GM21360 (cell line): ENCODE results near the gene GPR39.
"Not testable (repeated sequence)": the region's sequence is repeated elsewhere in the genome, so short reads cannot be mapped to it uniquely, and the experiment has no call there.

Experiments used
- ATAC-seq: cut with Tn5 transposase; IDR thresholded peaks from one replicate; pipeline ENCODE4 v1.9.1; 2021; ENCODE audit warnings: mild to moderate bottlenecking, moderate library complexity; ENCODE audit not compliant: unreplicated experiment

GPR39 gene

DNA sequence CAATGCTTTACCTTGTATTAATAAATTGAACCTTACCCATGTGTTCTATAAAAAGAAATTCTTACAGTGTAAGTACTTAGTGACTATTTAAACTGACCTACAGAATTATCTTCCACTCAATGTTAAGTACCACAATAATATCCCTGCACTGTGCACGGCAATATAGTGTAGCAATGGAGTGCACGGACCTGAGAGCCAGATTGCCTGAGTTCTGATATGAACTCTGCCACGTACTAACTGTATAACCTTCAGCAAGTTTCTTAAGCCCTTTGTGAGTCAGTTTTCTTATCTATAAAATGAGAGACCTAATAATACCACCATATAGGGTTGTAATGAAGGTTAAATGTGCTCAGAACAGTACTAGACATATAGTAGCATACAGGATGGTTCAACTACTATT is 66.2 kb downstream of the GPR39 start:
- no peak for ATAC-seq

DNA sequence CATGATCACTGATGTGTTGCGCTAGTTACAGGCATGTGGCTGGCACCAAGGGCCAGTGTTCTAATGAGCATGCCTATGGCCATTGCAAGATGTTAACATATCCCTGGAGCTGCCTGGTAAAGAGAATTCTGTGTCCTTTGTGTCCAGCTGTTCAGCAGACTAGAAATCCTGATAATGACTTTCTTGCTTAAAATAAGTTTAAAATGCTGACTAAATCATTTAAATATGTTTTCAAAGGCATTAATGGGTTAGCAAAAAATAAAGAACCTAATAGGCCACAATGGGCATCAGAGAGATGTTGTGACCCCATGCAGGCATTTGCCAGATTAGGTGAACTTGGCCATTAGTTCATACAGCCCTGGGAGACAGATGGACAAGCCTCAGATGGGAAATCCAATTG is 67.5 kb downstream of the GPR39 start:
- ATAC-seq = no peak

DNA sequence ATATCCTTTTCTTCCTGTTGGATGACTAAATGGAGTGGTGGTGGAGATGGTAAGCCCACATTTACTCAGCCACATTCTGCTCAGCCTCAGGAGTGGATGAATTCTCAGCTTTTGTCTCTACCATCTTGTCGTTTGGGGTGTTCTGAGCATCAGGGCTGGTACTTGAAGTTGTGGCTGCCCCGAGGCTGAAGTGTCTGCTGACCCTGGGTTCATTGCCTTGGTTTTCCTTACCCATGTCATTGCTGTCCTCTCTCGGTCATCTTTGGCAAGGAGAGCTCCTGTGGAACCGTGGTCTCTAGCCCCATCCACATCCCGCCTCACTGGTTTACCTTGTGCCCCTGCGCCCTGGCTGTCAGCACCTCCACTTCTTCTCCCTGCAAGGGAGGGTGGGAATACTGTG is 71.9 kb downstream of the GPR39 start:
- ATAC-seq = no peak

DNA sequence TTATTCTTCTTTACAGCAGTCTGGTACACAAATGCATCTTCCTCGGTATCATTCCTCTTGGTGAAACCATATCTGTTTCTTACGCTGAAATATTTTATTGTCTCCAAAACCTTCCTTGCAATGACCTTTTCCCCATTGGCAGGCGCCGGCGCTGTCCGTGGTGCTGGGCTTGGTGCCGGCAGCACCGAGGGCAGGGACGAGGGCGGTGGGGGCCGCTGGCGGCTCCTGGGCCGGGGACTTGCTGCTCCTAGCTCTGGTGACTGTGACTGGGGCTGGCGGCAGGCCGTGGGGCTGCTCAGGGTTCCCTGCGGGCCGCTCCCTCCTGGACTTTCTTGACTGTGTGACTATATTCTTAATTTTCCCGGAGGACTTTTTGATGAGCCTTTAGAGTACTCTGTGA is 72.5 kb downstream of the GPR39 start:
- ATAC-seq = no peak

DNA sequence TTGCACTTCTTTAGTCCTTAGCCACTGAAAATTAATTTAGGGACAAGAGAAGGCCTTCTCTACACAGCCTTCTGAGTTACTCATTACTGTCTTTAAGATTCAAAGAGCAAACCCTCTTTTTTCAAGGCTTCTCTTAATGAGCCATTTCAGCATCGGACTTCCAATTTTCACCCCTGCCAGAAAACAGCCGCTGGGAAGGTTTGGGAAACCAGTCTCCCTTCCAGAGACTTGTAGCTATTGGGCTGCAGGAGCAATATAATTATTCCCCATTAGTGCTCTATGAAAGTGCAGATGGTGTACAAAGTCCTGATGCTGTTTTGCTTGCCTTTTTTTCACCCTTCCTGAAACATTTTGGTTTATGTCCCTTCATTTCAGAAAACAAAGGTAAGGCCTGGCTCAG is 79.3 kb downstream of the GPR39 start:
- no peak for ATAC-seq

DNA sequence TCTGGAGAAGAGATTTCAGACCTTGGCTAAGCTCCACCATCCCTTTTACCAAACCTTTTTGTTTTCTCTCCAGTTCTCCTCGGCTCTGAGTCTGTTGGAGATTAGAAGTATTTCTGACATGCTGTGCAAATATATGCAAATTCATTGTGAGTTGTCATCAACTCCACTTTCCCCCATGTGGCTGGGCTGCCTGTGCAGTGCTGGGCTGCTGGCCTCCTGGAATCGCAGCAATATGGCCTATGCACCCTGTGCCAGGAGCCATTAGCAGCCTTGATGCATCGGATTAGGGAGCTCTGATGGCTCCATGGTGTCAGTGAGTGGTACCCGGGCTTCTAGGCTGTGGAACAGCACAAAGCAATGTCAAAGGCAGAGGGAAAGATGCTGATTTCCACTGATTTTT is 80.0 kb downstream of the GPR39 start:
- ATAC-seq = no peak

DNA sequence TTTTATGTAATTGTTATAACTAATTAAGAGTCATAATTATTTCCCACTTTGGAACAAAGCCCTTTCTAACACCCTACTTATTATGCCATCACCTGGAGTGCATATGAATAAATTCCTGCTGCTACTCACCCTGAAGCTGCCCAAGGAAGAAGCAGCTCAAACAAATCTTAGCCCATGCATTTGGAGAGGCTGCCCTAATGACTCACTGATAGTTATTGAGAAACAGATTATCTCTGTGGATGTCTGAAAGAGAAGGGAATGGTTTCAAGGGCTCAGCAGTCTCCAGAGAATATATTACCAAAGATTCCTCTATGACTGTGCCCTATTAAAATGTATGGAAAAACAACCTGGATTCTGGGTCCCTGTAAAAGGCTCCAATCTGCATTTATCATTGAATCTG is 81.0 kb downstream of the GPR39 start:
- no peak for ATAC-seq

DNA sequence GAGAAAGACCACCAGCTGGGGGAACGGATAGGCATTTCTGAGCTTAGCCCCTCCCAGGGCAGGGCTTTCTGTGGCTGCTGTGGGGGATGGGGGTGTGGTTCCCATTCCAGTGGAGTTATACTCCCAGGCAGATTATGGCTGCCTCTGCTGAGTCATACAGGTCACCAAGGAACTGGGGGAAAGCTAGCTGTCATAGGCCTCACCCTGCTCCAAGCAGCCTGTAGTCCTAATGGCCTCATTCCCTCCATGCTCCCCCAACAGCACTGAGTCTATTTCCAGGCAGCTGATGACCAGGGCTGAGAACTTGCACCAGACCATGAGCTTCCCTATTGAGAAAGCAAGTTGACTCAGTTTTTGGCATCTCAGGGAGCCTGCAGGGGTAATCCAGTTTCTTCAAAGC is 87.1 kb downstream of the GPR39 start:
- ATAC-seq = no peak

DNA sequence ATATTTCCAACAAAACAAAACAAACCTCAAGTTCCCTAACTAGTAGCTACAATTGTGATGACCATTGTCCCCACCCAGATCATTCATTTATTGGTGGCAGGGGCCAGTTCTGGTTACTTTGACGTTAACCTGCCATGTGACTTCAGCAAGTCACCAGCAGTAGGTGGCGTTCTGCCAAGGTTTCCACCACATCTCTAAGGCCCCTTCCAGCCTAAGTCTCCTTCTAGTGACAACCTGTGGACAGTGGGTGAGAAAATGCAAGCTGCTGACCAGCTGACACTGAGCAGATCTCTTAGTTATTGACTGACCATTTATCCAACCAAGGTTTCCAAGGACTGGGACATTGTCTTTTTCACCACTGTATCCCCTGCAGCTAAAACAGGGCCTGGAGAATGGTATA is 98.4 kb downstream of the GPR39 start:
- no peak for ATAC-seq

DNA sequence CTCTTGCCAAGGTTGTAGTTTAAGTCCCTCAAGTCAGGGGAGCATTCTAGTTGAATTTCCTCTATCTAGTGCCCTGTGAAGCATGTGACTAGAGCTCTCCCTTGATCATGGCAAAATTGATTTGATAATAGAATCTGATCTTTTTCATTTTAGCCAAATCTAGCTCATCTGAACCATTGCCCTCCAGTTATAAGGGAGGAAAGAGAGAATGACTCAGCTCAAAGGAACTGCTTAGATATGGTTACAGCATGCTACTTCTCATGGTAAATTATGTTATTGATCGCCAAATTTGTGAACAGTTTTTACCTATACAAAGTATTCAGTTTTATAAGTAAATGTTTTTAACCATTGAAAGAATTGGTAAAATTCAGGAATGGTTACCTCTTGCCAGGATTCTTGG is 100.8 kb downstream of the GPR39 start:
- ATAC-seq = no peak

DNA sequence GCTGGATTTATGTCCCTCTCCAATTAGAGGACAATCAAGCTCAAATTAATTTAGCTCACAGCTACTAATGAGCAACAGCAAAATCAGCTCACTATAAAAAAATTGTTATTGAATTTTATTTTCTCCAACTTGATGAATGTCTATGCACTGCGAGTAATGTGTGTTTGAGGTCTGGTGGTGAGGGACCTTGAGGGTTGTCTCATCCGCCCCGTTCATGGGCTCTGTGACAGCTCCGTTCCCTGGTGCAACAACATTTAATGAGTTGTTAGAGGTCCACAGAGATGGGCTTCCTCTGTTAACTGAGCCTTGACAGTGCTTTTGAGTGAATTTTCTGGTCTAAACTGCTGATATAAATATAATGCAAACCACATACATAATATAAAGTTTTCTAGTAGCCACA is 101.7 kb downstream of the GPR39 start:
- no peak for ATAC-seq

DNA sequence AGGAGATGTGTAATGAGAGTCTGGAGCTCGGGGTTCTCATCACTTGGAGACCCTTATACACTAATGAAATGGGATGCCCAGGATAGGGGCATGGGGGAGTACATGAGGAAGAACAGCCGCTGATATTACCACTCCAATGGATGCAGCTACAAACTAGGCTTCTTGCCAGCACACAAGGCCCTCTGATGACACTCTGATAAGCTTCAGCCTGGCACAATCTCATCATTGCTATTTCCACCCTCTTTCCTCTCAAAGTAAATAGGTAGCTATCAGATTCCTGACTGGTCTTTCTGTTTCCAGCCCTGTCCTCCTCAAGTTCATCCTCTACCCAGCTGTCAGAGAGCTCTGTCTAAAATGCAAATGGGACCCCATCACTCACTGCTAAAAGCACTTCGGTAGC is 103.0 kb downstream of the GPR39 start:
- no peak for ATAC-seq

DNA sequence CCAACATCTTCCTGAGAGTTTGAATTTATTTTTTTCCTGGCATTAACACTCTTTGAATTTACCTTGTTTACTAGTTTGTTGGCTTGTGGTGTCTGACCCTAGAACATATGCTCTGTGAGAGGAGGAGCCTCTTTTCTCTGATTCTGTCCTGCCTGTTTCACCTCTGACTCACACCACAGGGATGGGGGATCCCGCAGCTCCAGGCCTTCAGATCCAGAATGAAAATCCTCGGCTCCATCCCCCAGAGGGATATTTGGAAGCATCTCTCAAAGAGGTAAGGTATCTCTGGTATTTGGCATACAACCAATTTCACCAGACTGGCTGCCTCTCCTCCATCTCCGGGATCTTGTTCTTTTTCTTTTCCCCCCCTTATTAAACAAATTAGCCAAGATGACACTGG is 104.7 kb downstream of the GPR39 start:
- ATAC-seq = no peak

DNA sequence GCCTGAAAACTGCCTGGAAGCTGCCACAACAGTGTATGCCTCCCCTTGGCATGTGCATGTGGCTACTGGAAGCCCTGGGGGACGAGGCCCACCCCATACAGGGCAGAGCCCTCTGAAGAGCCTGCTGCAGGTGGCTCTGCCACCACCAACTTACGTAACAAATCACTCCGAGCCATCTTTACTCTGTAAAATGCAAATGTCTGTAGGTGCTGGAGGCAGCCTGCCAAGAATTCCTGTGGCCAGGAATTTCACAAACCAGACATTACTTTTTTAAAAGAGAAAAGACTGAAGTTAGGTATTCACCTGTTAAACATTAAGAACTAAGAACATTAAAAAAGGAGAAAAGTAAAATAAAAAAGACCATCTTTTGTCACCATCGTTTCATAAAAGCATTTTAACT is 106.3 kb downstream of the GPR39 start:
- ATAC-seq = no peak

DNA sequence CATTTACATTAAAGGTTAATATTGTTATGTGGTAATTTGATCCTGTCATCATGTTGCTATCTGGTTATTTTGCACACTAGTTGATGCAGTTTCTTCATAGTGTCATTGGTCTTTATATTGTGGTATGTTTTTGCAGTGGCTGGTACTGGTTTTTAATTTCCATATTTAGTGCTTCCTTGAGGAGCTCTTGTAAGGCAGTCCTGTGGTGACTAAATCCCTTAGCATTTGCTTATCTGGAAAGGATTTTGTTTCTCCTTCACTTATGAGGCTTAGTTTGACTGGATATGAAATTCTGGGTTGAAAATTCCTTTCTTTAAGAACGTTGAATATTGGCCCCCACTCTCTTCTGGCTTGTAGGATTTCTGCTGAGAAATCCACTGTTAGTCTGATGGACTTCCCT is 120.5 kb downstream of the GPR39 start:
- ATAC-seq = not testable (repeated sequence)

DNA sequence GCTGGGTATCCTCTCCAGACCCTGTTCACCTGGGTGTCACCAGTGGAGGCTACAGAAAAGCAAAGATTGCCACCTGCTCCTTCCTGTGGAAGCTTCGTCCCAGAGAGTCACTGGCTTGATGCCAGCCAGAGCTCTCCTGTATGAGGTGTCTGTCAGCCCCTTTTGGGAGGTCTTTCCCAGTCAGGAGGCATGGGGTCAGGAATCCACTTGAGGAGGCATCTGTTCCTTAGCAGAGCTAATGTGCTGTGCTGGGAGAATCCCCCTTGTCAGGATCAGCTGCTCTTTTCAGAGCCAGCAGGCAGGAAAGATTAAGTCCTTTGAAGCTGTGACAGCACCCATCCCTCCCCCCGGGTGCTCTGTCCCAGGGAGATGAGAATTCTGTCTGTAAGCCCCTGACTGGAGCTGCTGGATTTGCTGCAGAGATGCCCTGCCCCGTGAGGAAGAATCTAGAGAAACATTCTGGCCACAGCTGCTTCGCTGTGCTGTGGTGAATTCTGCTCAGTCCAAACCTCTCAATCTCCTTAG is 121.8 kb downstream of the GPR39 start:
- ATAC-seq = no peak

DNA sequence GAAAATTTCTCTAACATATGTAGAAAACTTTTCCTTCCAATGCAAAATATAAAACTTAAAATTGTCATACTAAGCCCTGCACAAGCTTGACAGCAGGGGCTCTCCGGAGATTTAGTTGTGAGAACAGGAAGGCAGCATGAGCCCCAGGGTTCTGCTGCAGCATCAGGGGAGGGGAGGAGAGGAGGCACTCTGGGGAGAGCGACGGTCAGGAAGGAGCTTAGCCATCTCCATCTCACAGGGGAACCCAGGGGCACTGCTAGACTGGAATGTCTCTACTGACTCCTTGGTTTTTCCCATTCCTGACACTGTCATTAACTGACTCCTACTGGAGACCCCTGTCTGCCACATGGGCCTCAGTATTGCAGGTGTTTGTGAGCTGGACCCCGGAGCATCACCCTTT is 123.6 kb downstream of the GPR39 start:
- ATAC-seq = no peak

DNA sequence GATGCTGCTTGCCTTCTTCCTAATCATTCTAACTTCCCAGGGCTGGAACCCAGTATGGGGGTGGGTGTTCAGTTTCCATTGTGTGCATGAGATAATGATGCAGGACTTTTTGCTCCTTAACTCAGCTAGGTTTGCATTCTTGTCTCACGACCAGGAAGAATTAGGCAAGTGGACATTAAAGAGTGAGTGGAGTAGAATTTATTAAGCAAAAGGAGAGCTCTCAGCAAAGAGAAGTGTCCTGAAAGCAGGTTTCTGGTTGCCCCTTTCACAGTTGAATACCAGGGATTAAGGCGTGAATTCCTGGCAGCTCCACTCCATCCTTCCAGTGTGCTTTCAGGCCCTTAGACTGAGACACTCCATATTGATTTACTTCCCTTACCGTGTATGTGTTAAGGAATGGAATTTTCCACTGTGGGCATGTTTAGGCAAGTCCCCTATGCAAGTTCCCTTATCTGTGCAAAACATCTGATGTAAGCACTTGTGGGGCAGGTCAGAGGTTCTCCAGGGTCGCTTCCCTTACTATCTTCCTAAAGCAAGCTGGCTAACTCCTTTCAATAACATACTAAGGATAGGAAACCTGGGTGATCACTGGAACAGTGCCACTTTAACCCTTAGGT is 126.5 kb downstream of the GPR39 start:
- no peak for ATAC-seq

DNA sequence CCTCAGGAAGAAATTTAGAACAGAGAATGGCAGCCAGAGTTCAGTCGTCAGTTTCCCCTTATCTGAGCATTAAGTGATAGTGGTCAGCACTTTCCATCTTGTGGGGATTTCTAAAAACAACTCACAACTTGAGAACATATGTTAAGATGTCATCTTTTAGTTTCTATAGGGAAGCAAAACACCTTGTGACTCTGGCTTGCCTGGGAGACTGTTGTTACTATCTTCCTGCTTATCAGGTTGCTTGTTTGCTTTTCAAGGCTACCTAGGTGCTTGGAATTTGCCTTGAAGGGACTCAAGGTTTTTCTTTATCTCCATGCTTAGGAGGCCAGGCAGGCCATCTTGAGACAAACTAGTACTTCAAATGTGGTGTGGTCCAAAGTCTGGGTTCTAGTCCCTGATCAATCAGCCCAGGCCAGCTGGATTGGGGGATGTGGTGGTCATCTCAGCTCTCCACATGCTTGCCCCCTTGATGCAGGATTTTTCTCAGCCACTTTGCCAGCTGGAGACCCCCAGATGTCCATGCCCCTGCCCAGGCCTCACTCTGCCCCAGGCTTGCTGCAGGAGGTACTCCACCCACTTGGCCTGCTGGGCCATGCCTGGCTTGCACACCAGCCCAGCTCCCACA is 127.5 kb downstream of the GPR39 start:
- ATAC-seq = no peak

DNA sequence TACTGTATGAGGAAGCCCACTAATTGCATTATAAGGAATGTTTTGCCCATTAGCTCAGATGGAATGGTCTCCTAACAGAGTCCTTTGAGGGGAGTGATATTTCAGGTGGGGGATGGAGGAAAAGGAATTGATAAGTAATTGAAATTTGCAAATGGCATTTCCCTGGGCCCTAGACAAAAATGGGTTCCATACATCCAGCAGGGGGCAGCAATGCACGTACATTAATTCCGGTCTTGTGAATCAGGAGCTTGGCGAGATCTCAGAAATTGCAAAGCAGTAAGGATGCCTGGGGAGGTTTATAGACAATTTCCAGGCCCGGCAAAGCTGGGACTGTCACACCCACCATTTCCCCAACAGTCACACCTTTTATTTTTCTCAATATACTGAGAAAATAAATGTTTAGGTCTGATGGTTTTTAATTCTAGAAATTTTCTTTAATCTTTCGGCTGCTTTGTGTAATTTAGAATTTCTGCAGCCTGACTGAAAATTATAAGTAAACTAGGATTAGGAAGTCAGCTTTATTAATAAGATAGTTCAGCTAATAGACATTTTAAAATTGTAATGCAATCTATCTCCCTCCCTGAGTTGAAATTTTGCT is 130.6 kb downstream of the GPR39 start:
- ATAC-seq = no peak

DNA sequence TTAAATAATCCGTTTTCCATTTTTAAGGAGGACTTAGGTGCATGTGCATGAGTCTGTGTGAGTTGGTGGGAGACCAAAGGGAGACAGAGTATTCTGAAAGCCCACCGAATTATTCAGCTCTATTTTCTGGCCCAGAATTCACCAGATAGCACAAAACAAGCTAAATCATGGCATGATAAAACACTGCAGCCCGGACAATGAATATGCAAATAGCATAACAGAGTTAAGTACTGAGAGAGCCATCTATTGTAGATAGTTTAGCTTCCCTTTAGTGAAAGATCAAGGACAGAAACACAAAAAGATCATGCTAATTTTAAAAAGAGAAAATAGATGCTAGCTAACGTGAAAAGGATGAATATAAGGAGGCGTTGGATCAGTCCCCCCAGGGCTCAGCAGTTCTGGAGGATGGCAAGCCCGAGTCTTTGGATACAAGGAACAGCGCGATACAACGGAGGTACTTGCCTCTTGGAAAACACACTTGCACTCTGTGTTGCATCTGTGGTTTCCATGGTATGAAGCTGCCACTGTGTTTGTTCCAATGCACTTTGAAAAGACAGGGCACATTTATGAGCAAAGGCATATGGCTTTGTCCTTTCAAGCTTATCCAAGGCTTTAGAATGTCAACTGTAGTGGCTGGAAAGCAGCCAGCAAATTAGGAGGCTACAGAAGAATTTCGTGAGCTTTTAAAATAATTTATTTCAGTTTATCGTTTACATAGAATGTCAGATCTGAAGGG is 133.5 kb downstream of the GPR39 start:
- no peak for ATAC-seq

DNA sequence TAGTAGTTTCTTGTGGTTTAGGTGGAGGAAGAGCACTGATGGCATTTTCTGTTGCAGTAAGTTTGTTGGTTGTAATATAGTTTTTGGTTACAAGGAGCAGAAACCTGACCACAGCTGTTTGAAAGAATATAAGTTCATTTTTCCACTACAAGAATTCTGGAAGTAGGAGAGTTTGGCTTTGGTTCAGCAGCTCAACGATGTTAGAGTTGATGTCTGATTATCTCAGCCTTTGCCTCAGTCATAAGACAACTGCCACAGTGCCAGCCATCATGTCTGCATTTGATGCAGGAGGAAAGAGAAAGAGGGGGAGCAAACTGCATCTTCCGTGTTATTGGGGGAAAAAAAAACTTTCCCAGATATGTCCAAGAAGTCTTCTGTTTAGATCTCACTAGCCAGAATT is 134.3 kb downstream of the GPR39 start:
- ATAC-seq = no peak
